KMS-11 (cell line): ENCODE results near the gene FOXP1.

Source experiments
- H2AFZ ChIP-seq: fragments of 200-600 bp; sonication (generic); 2 replicates; pipeline ENCODE4 v1.6.1; 2016; ENCODE audit warnings: antibody characterized with exemption, mixed run types, low read depth
- H3K27ac ChIP-seq: fragments of 200-600 bp; sonication (generic); 2 replicates; pipeline ENCODE4 v1.6.1; 2016; ENCODE audit warnings: mild to moderate bottlenecking, mixed run types
- H3K27me3 ChIP-seq: fragments of 200-600 bp; sonication (generic); 2 replicates; pipeline ENCODE4 v1.6.1; 2017; ENCODE audit warnings: mild to moderate bottlenecking, low read depth, mixed run types, moderate library complexity; ENCODE audit not compliant: insufficient read depth
- H3K36me3 ChIP-seq: fragments of 200-600 bp; sonication (generic); 2 replicates; pipeline ENCODE4 v1.6.1; 2017; ENCODE audit warnings: mild to moderate bottlenecking, mixed run types; ENCODE audit not compliant: insufficient read depth
- H3K4me1 ChIP-seq: fragments of 200-600 bp; sonication (generic); 2 replicates; pipeline ENCODE4 v1.6.1; 2016; ENCODE audit warnings: mild to moderate bottlenecking, low read depth, mixed run types; ENCODE audit not compliant: poor library complexity, severe bottlenecking
- H3K4me2 ChIP-seq: fragments of 200-600 bp; sonication (generic); 2 replicates; pipeline ENCODE4 v1.7.0; 2016; ENCODE audit warnings: mild to moderate bottlenecking, mixed run types
- H3K4me3 ChIP-seq: fragments of 200-600 bp; sonication (generic); IDR thresholded peaks from 2 replicates; pipeline ENCODE4 v1.6.1; 2017; ENCODE audit warnings: low read depth, low read length, mixed read lengths; ENCODE audit not compliant: insufficient read depth
- H3K79me2 ChIP-seq: fragments of 200-600 bp; sonication (generic); 2 replicates; pipeline ENCODE4 v1.6.1; 2016; ENCODE audit warnings: low read depth, mixed run types; ENCODE audit not compliant: insufficient read depth
- H3K9ac ChIP-seq: fragments of 200-600 bp; sonication (generic); 2 replicates; pipeline ENCODE4 v1.6.1; 2016; ENCODE audit warnings: mild to moderate bottlenecking, mixed run types
- H4K20me1 ChIP-seq: fragments of 200-600 bp; sonication (generic); 2 replicates; pipeline ENCODE4 v1.6.1; 2016; ENCODE audit warnings: mild to moderate bottlenecking, mixed run types; ENCODE audit not compliant: insufficient read depth
- CTCF ChIP-seq: fragments of 200-600 bp; sonication (generic); conservative IDR thresholded peaks from 2 replicates; pipeline ENCODE4 v1.6.1; 2017; ENCODE audit warnings: low read depth, mild to moderate bottlenecking, antibody characterized with exemption, low read length, moderate library complexity, mixed read lengths

FOXP1 gene

GRCh38 chr3:71581457-71582035 lies 2.0 kb downstream of the FOXP1 start:
- Histone ChIP-seq H3K79me2 (no peaks in the 10 kb centered on the region), H3K9ac (peak overlapping the region; percentile 75; the same call in 1 of the 2 replicates), H3K4me1 (peaks cover 9% of the 10 kb centered on the region), H3K27ac (no peak overlapping the region), H3K27me3 (no peaks in the 10 kb centered on the region), H3K4me3 (no peak overlapping the region), H3K4me2 (peak overlapping the region; percentile 33; the same call in 1 of the 2 replicates), H4K20me1 (no peaks in the 10 kb centered on the region), H2AFZ (no peak overlapping the region), H3K36me3 (no peaks in the 10 kb centered on the region)
- no peak for TF ChIP-seq CTCF

- Histone ChIP-seq H3K4me3 (no peak overlapping the region), H3K27me3 (no peaks in the 10 kb centered on the region), H3K4me2 (no peak overlapping the region), H3K79me2 (no peaks in the 10 kb centered on the region), H2AFZ (no peak overlapping the region), H4K20me1 (no peaks in the 10 kb centered on the region), H3K27ac (no peak overlapping the region), H3K4me1 (peaks cover 3% of the 10 kb centered on the region), H3K9ac (no peak overlapping the region), H3K36me3 (no peaks in the 10 kb centered on the region)
- TF ChIP-seq CTCF, result no peak
These were observed 2.7 kb downstream of the FOXP1 start for GRCh38 chr3:71580636-71581456.

- no peak overlapping the region for H2AFZ ChIP-seq
- H3K27me3 ChIP-seq, result no peaks in the 10 kb centered on the region
- no peak overlapping the region for H3K4me2 ChIP-seq
- no peaks in the 10 kb centered on the region for H3K36me3 ChIP-seq
- no peaks in the 10 kb centered on the region for H3K79me2 ChIP-seq
- H4K20me1 ChIP-seq, result no peaks in the 10 kb centered on the region
- no peak overlapping the region for H3K4me3 ChIP-seq
- no peak for TF ChIP-seq CTCF
- peaks cover 3% of the 10 kb centered on the region for H3K4me1 ChIP-seq
- no peak overlapping the region for H3K9ac ChIP-seq
- no peak overlapping the region for H3K27ac ChIP-seq
These were observed 3.6 kb downstream of the FOXP1 start for GRCh38 chr3:71579935-71580406.

- Histone ChIP-seq H4K20me1 (no peaks in the 10 kb centered on the region), H3K4me2 (no peak overlapping the region), H3K36me3 (no peaks in the 10 kb centered on the region), H2AFZ (no peak overlapping the region), H3K9ac (no peak overlapping the region), H3K79me2 (no peaks in the 10 kb centered on the region), H3K4me3 (no peak overlapping the region), H3K27me3 (no peaks in the 10 kb centered on the region), H3K4me1 (peaks cover under 1% of the 10 kb centered on the region), H3K27ac (no peak overlapping the region)
- TF ChIP-seq CTCF, result no peak
These were observed 4.1 kb downstream of the FOXP1 start for GRCh38 chr3:71579326-71579934.
